Kidney (tissue), 14 donors: ENCODE results near the gene RSRC2. TPM values are rescaled to one million over a fixed set of nuclear protein-coding genes. Genes with fewer than 3 reads are reported as not detected.

Experiments used
- DNase-seq, 5 donors: peaks; one replicate each; pipeline ENCODE4 v3.0.0-alpha.2; 2013 to 2020
- FAIRE-seq: peaks from 2 replicates; lab custom pipeline; 2012; peaks lifted over from hg19 to GRCh38; lab: Jason Lieb, UNC
- H3K27ac ChIP-seq, 2 donors: one replicate each; pipeline ENCODE4 v1.7.0; 2013; ENCODE audit warnings: low read depth in 2 of 2, low read length in 2 of 2, inconsistent platforms in 1 of 2
- H3K27me3 ChIP-seq: one replicate; pipeline ENCODE4 v1.7.1; 2013; ENCODE audit warnings: low read length, inconsistent platforms; ENCODE audit not compliant: control insufficient read depth, insufficient read depth
- H3K36me3 ChIP-seq, 3 donors: one replicate each; pipeline versions ENCODE4 v1.7.0 to v1.7.1; 2013; ENCODE audit warnings: low read length in 3 of 3, control low read depth in 1 of 3, inconsistent platforms in 1 of 3; ENCODE audit not compliant: insufficient read depth in 3 of 3, control insufficient read depth in 2 of 3
- H3K4me1 ChIP-seq, 3 donors: one replicate each; pipeline versions ENCODE4 v1.7.0 to v1.7.1; 2013; ENCODE audit warnings: low read length in 3 of 3, inconsistent platforms in 1 of 3, low read depth in 1 of 3; ENCODE audit not compliant: control insufficient read depth in 2 of 3, insufficient read depth in 2 of 3
- H3K4me3 ChIP-seq, 3 donors: one replicate each; pipeline versions ENCODE4 v1.7.0 to v1.8.1; 2013; ENCODE audit warnings: low read length in 3 of 3, control low read depth in 1 of 3, inconsistent platforms in 1 of 3
- H3K9ac ChIP-seq, 3 donors: one replicate each; pipeline versions ENCODE4 v1.7.0 to v1.7.1; 2013; ENCODE audit warnings: low read length in 3 of 3, control low read depth in 1 of 3, inconsistent platforms in 1 of 3
- H3K9me3 ChIP-seq, 3 donors: one replicate each; pipeline versions ENCODE4 v1.7.0 to v1.7.1; 2013; ENCODE audit warnings: low read length in 3 of 3, control low read depth in 1 of 3, inconsistent platforms in 1 of 3; ENCODE audit not compliant: control insufficient read depth in 2 of 3, insufficient read depth in 1 of 3
- intact Hi-C: fragments of 100-400 bp; cut with DNase I; formaldehyde crosslinking; loops from one replicate; pipeline ENCODE4 v1.11.1; 2022
- polyA plus RNA-seq: library from polyadenylated mRNA; stranded (reverse); fragments of 350-450 nt; fragmentation: Illumina TruSeq; extraction: RNeasy Lipid Tissue Mini Kit (QIAGEN cat#74804); gene quantifications from one replicate; pipeline ENCODE4 v1.2.3, GENCODE V29; 2014; ENCODE audit warnings: low read depth, low replicate concordance; ENCODE audit not compliant: insufficient read depth
- total RNA-seq: library from RNA; stranded (reverse); fragmentation: NEBNext Ultra II Directional; extraction: Animal tissue kit (Norgen Biotek cat#: 25700); gene quantifications from one replicate; pipeline ENCODE4 v1.2.1, GENCODE V29; 2021
- TF ChIP-seq, protein P1 (sequence below): IDR thresholded peaks from 3 replicates; pipeline ENCODE4 v1.5.1; 2012; ENCODE audit warnings: mild to moderate bottlenecking, moderate library complexity, borderline replicate concordance; ENCODE audit not compliant: insufficient read depth; ENCODE audit errors: extremely low read depth
- donor health status: control.
- donor health status: control.
- donor health status: control.
- donor health status: control.
- donor health status: control.
- donor health status: DM: yes; HTN: yes; CAD: no.
- donor health status: Normal renal cell carcinoma (clear cell type).

The RSRC2 gene
- total and polyA plus RNA-seq, 2 donors from 2014 or later: 39.4 to 73.9 TPM

DNA sequence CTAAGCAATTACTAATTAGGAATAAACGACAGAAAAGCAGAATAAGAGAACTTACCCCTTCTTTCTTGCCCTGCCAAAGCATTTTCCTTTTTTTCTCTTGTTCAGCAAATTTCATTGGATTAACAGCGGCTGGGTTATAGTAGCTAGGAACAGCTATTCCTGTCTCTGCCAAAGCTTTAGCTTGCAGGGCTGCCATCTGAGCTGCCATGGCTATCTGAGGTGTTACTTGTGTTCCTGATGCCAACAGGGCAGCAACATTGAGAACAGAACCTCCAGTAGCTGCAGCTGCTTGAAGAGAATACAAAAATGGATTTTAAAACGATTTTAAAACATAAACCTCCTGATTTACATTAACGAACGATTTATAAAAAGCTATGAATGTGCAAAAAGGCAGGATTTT is 18.6 kb downstream of the RSRC2 start:
- Histone ChIP-seq H3K36me3 (peaks cover 19 to 86% (median 47%) of the 10 kb centered on the region in 3 donors), H3K27me3 (no peaks in the 10 kb centered on the region), H3K9me3 (no peaks in the 10 kb centered on the region), H3K27ac (no peak overlapping the region), H3K9ac (no peak overlapping the region), H3K4me1 (no peaks in the 10 kb centered on the region), H3K4me3 (no peak overlapping the region)
- TF ChIP-seq, protein P1, sequence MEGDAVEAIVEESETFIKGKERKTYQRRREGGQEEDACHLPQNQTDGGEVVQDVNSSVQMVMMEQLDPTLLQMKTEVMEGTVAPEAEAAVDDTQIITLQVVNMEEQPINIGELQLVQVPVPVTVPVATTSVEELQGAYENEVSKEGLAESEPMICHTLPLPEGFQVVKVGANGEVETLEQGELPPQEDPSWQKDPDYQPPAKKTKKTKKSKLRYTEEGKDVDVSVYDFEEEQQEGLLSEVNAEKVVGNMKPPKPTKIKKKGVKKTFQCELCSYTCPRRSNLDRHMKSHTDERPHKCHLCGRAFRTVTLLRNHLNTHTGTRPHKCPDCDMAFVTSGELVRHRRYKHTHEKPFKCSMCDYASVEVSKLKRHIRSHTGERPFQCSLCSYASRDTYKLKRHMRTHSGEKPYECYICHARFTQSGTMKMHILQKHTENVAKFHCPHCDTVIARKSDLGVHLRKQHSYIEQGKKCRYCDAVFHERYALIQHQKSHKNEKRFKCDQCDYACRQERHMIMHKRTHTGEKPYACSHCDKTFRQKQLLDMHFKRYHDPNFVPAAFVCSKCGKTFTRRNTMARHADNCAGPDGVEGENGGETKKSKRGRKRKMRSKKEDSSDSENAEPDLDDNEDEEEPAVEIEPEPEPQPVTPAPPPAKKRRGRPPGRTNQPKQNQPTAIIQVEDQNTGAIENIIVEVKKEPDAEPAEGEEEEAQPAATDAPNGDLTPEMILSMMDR: no peak
- FAIRE-seq (no peak), DNase-seq (no peak)
- intact Hi-C loops: no loop called here

- Histone ChIP-seq H3K27me3 (no peaks in the 10 kb centered on the region), H3K36me3 (peaks cover 21 to 79% (median 42%) of the 10 kb centered on the region in 3 donors), H3K4me3 (no peak overlapping the region), H3K9ac (no peak overlapping the region), H3K4me1 (no peaks in the 10 kb centered on the region), H3K27ac (no peak overlapping the region), H3K9me3 (no peaks in the 10 kb centered on the region)
- FAIRE-seq (no peak), DNase-seq (no peak)
- TF ChIP-seq, protein P1: no peak
- intact Hi-C loops: no loop called here
Measured at GRCh38 chr12:122506393-122506938, 20.3 kb downstream of the RSRC2 start.

DNA sequence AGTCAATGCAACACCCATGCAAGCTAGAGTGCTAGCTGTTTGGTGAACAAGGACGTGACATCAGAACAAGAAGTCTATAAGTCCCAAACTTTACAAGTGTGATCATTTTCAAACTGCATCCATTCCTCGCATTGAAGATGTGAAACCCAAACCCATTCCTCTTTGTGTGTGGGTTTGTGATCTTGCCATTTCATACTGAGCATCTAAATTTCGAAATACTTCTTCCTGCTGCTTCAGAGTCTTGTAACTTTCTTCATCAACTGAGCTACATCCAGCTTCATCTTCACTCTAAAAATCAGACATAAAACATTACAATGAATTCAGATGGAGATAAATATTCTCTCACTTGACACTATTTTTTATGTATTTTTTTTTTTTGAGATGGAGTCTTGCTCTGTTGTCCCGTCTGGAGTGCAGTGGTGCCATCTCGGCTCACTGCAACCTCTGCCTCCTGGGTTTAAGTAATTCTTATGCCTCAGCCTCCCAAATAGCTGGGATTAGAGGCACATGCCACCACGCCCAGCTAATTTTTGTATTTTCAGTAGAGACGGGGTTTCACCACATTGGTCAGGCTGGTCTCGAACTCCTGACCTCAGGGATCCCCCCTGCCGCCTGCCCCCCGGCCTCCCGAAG is 21.2 kb downstream of the RSRC2 start:
- FAIRE-seq (no peak), DNase-seq (no peak)
- Histone ChIP-seq H3K27me3 (no peaks in the 10 kb centered on the region), H3K27ac (no peak overlapping the region), H3K36me3 (peaks cover 20 to 72% (median 37%) of the 10 kb centered on the region in 3 donors), H3K4me1 (no peaks in the 10 kb centered on the region), H3K9me3 (no peaks in the 10 kb centered on the region), H3K9ac (no peak overlapping the region), H3K4me3 (no peak overlapping the region)
- TF ChIP-seq, protein P1: no peak
- intact Hi-C loops: no loop called here
